Spleen (tissue), 11 donors: ENCODE measurements around the gene LCE1A. TPM values are rescaled to one million over a fixed set of nuclear protein-coding genes. Genes with fewer than 3 reads are reported as not detected.

Source experiments
- DNase-seq: peaks from one replicate; pipeline ENCODE4 v3.0.0-alpha.2; 2020
- H3K27ac ChIP-seq, 8 donors: fragments of 200-600 bp; sonication (generic) in 7 of 8; 1 replicate in 4 of 8; 2 replicates in 4 of 8; pipeline versions ENCODE4 v1.5.0 to v1.8.0; 2016 to 2021; ENCODE audit warnings: inconsistent platforms in 4 of 8, mild to moderate bottlenecking in 4 of 8, moderate library complexity in 1 of 8
- H3K27me3 ChIP-seq, 7 donors: fragments of 200-600 bp; sonication (generic) in 6 of 7; replicated peaks in 1 of 7; 1 replicate in 4 of 7; 2 replicates in 3 of 7; pipeline versions ENCODE4 v1.5.0 to v1.8.0; 2016 to 2021; ENCODE audit warnings: inconsistent platforms in 3 of 7, mild to moderate bottlenecking in 1 of 7
- H3K36me3 ChIP-seq, 6 donors: fragments of 200-600 bp; sonication (generic) in 5 of 6; 1 replicate in 4 of 6; 2 replicates in 2 of 6; pipeline versions ENCODE4 v1.5.0 to v1.8.0; 2016 to 2021; ENCODE audit warnings: inconsistent platforms in 2 of 6
- H3K4me1 ChIP-seq, 6 donors: fragments of 200-600 bp; sonication (generic) in 5 of 6; 1 replicate in 3 of 6; 2 replicates in 3 of 6; pipeline versions ENCODE4 v1.5.0 to v1.8.0; 2016 to 2021; ENCODE audit warnings: inconsistent platforms in 3 of 6
- H3K4me3 ChIP-seq, 8 donors: fragments of 200-600 bp; sonication (generic) in 7 of 8; 1 replicate in 4 of 8; 2 replicates in 4 of 8; pipeline versions ENCODE4 v1.5.0 to v1.8.0; 2016 to 2021; ENCODE audit warnings: inconsistent platforms in 4 of 8, mild to moderate bottlenecking in 4 of 8, moderate library complexity in 2 of 8
- H3K9me3 ChIP-seq, 8 donors: fragments of 200-600 bp; sonication (generic) in 7 of 8; 1 replicate in 4 of 8; 2 replicates in 4 of 8; pipeline versions ENCODE4 v1.5.0 to v1.8.0; 2016 to 2021; ENCODE audit warnings: inconsistent platforms in 4 of 8
- CTCF ChIP-seq, 11 experiments: fragments of 200-600 bp in 7 of 11; fragments of 450-650 bp in 4 of 11; sonication (generic) in 4 of 11; IDR thresholded peaks in 8 of 11; conservative IDR thresholded peaks in 3 of 11; 1 replicate in 7 of 11; 2 replicates in 4 of 11; pipeline versions ENCODE4 v1.4.0 to v1.8.0; 2016 to 2021; ENCODE audit warnings: antibody characterized with exemption in 11 of 11, inconsistent platforms in 4 of 11, mild to moderate bottlenecking in 1 of 11
- POLR2A ChIP-seq, 3 donors: fragments of 450-650 bp; IDR thresholded peaks; one replicate each; pipeline ENCODE4 v1.5.1; 2017; ENCODE audit warnings: antibody characterized with exemption in 3 of 3, mild to moderate bottlenecking in 1 of 3
- POLR2AphosphoS5 ChIP-seq, 3 donors: sonication (generic); formaldehyde crosslinking; IDR thresholded peaks; one replicate each; pipeline ENCODE4 v1.5.1; 2017; ENCODE audit warnings: antibody characterized with exemption in 3 of 3
- WGBS, 5 donors: extraction: QIAGEN DNeasy Blood & Tissue Kit in 3 of 5; methylation state at CpG; one replicate each; pipeline versions ENCODE4 v1.1.5 to v1.1.7; 2013 to 2018; 5-methylcytosine and 5-hydroxymethylcytosine counted together
- intact Hi-C: fragments of 100-400 bp; cut with DNase I; formaldehyde crosslinking; loops from one replicate; pipeline ENCODE4 v1.15.0; 2023; ENCODE audit warnings: low total_unique reads
- polyA plus RNA-seq, 3 donors: library from polyadenylated mRNA; stranded (reverse); fragments of 200-250 nt; gene quantifications; one replicate each; pipeline ENCODE4 v1.2.1, GENCODE V29; 2013
- total RNA-seq, 7 donors: library from RNA; depleted of rRNA in 3 of 7; stranded (reverse); fragments of >200 nt in 3 of 7; fragmentation: NEBNext Ultra II Directional in 4 of 7; extraction: Animal tissue kit (Norgen Biotek cat#: 25700) in 4 of 7; gene quantifications; one replicate each; pipeline versions ENCODE4 v1.1.0 to v1.2.1, GENCODE V29; 2016 to 2021
- donor health status: healthy with polysubstance abuse.
- donor health status: DM: no; HTN: no; CAD: no; lungs with moderate emphysema.
- donor health status: DM: no; HTN: no; CAD: no.
- donor health status: Bipolar disorder and iron deficiency.
- donor health status: healthy.
- donor health status: DM: no; HTN: no; CAD: no.
- donor health status: DM: yes; HTN: yes; CAD: no.

Gene LCE1A
- total and polyA plus RNA-seq, 10 donors = not detected

- H3K36me3 ChIP-seq = no peaks in the 10 kb centered on the region
- no peak for DNase-seq
- TF ChIP-seq POLR2A (IDR thresholded peaks at IDR 0.05) = no peak
- TF ChIP-seq CTCF (IDR thresholded peaks at IDR 0.05 in 8 of 11, conservative IDR thresholded peaks at IDR 0.05 in 3 of 11) = no peak
- no peak for TF ChIP-seq POLR2AphosphoS5 (IDR thresholded peaks at IDR 0.05)
- H3K27ac ChIP-seq = no peak overlapping the region
- intact Hi-C loops = no loop called here
- 49 to 64% (median 59%) methylated on average over 4 of the region's 4 CpGs for WGBS, 5 donors
- H3K4me1 ChIP-seq = no peaks in the 10 kb centered on the region
- H3K4me3 ChIP-seq = no peak overlapping the region
- no peaks in the 10 kb centered on the region for H3K9me3 ChIP-seq
- peaks cover 0 to 10% (median 0%) of the 10 kb centered on the region in 7 donors for H3K27me3 ChIP-seq
Measured at GRCh38 chr1:152795686-152796085, 31.6 kb upstream of the LCE1A start.

GRCh38 chr1:152796421-152796820, 30.9 kb upstream of the LCE1A start, which contains the start of gene LCE1D:
TSS of gene LCE1D (plus strand) at chr1:152796721. CDS start at chr1:152797795, 1,074 bp downstream.
- no peak within 1 kb of the TSS for H3K27ac ChIP-seq
- no peak within 1 kb of the TSS for H3K4me3 ChIP-seq
- H3K9me3 ChIP-seq = no peaks in the 10 kb centered on the region
- no peaks in the 10 kb centered on the region for H3K4me1 ChIP-seq
- H3K36me3 ChIP-seq = no peaks in the 10 kb centered on the region
- peaks cover 0 to 10% (median 0%) of the 10 kb centered on the region in 7 donors for H3K27me3 ChIP-seq
- intact Hi-C loops = no loop called here
- WGBS, 5 donors = 43 to 67% (median 47%) methylated on average over 3 of the region's 3 CpGs
- no peak for DNase-seq
- no peak for TF ChIP-seq POLR2A (IDR thresholded peaks at IDR 0.05)
- TF ChIP-seq CTCF (IDR thresholded peaks at IDR 0.05 in 8 of 11, conservative IDR thresholded peaks at IDR 0.05 in 3 of 11) = no peak
- no peak for TF ChIP-seq POLR2AphosphoS5 (IDR thresholded peaks at IDR 0.05)

- no peak overlapping the region for H3K4me3 ChIP-seq
- H3K27me3 ChIP-seq = peaks cover 0 to 25% (median 0%) of the 10 kb centered on the region in 7 donors
- H3K36me3 ChIP-seq = no peaks in the 10 kb centered on the region
- TF ChIP-seq POLR2AphosphoS5 (IDR thresholded peaks at IDR 0.05) (no peak), POLR2A (IDR thresholded peaks at IDR 0.05) (no peak), CTCF (IDR thresholded peaks at IDR 0.05 in 8 of 11, conservative IDR thresholded peaks at IDR 0.05 in 3 of 11) (no peak)
- no peaks in the 10 kb centered on the region for H3K9me3 ChIP-seq
- intact Hi-C loops = no loop called here
- H3K27ac ChIP-seq = no peak overlapping the region
- H3K4me1 ChIP-seq = no peaks in the 10 kb centered on the region
- no peak for DNase-seq
- WGBS, 5 donors = 57 to 71% (median 59%) methylated on average over 1 of the region's 1 CpG
Measured at GRCh38 chr1:152801333-152801732, 25.9 kb upstream of the LCE1A start.

GRCh38 chr1:152806576-152806975, 20.7 kb upstream of the LCE1A start, which contains the start of gene LCE1C:
TSS of gene LCE1C (minus strand) at chr1:152806651. CDS start at chr1:152805478, 1,173 bp downstream.
- DNase-seq = no peak
- H3K4me3 ChIP-seq = no peak within 1 kb of the TSS
- peaks cover 0 to 4% (median 0%) of the 10 kb centered on the region in 8 donors for H3K9me3 ChIP-seq
- H3K36me3 ChIP-seq = no peaks in the 10 kb centered on the region
- no peak within 1 kb of the TSS for H3K27ac ChIP-seq
- no peaks in the 10 kb centered on the region for H3K4me1 ChIP-seq
- WGBS, 5 donors = 49 to 69% (median 57%) methylated on average over 3 of the region's 3 CpGs
- intact Hi-C loops = no loop called here
- peaks cover 0 to 37% (median 0%) of the 10 kb centered on the region in 7 donors for H3K27me3 ChIP-seq
- TF ChIP-seq CTCF (IDR thresholded peaks at IDR 0.05 in 8 of 11, conservative IDR thresholded peaks at IDR 0.05 in 3 of 11) (no peak), POLR2AphosphoS5 (IDR thresholded peaks at IDR 0.05) (no peak), POLR2A (IDR thresholded peaks at IDR 0.05) (no peak)
